Loucy (cell line): ENCODE results near the gene BCAS1.

ENCODE experiments used
- H2AFZ ChIP-seq: fragments of 200-600 bp; sonication (generic); 2 replicates; pipeline ENCODE4 v1.6.0; 2016; ENCODE audit warnings: antibody characterized with exemption, mild to moderate bottlenecking, low read length, moderate library complexity
- H3F3A ChIP-seq: fragments of 200-600 bp; 2 replicates; pipeline ENCODE4 v1.6.0; 2016; ENCODE audit warnings: antibody characterized with exemption, low read depth, mild to moderate bottlenecking
- H3K27me3 ChIP-seq: fragments of 200-600 bp; sonication (generic); 2 replicates; pipeline ENCODE4 v1.6.1; 2014; ENCODE audit warnings: low read length, mild to moderate bottlenecking; ENCODE audit not compliant: insufficient read depth, poor library complexity, severe bottlenecking
- H3K36me3 ChIP-seq: fragments of 200-600 bp; sonication (generic); 2 replicates; pipeline ENCODE4 v1.6.1; 2016; ENCODE audit warnings: low read length; ENCODE audit not compliant: insufficient read depth
- H3K4me1 ChIP-seq: fragments of 200-600 bp; sonication (generic); 2 replicates; pipeline ENCODE4 v1.5.1; 2014; ENCODE audit warnings: low read length, mild to moderate bottlenecking; ENCODE audit not compliant: insufficient read depth, poor library complexity, severe bottlenecking
- H3K4me2 ChIP-seq: fragments of 200-600 bp; sonication (generic); 2 replicates; pipeline ENCODE4 v1.6.0; 2014; ENCODE audit warnings: antibody characterized with exemption, low read length, low read depth, mild to moderate bottlenecking; ENCODE audit not compliant: poor library complexity, severe bottlenecking
- H3K4me3 ChIP-seq: fragments of 200-600 bp; sonication (generic); 2 replicates; pipeline ENCODE4 v1.5.1; 2014; ENCODE audit warnings: low read length, mild to moderate bottlenecking, mixed read lengths; ENCODE audit not compliant: poor library complexity, severe bottlenecking
- H3K79me2 ChIP-seq: fragments of 200-600 bp; sonication (generic); 2 replicates; pipeline ENCODE4 v1.6.1; 2014; ENCODE audit warnings: low read length; ENCODE audit not compliant: insufficient read depth
- H3K9ac ChIP-seq: fragments of 200-600 bp; sonication (generic); 2 replicates; pipeline ENCODE4 v1.6.0; 2014; ENCODE audit warnings: mild to moderate bottlenecking, low read depth, low read length, moderate library complexity; ENCODE audit not compliant: poor library complexity, severe bottlenecking
- H3K9me2 ChIP-seq: fragments of 200-600 bp; sonication (generic); replicated peaks from 2 replicates; pipeline ENCODE4 v1.6.1; 2016; ENCODE audit warnings: low read depth, low read length, mixed read lengths
- H3K9me3 ChIP-seq: fragments of 200-600 bp; sonication (generic); 2 replicates; pipeline ENCODE4 v1.6.1; 2014; ENCODE audit warnings: mild to moderate bottlenecking, antibody characterized with exemption, low read length, low read depth; ENCODE audit not compliant: insufficient read depth
- H4K20me1 ChIP-seq: fragments of 200-600 bp; sonication (generic); 2 replicates; pipeline ENCODE4 v1.6.0; 2014; ENCODE audit warnings: antibody characterized with exemption, low read length, mild to moderate bottlenecking; ENCODE audit not compliant: insufficient read depth, poor library complexity, severe bottlenecking
- EZH2phosphoT487 ChIP-seq: fragments of 200-600 bp; IDR thresholded peaks from 2 replicates; pipeline ENCODE4 v1.6.1; 2018; ENCODE audit warnings: antibody characterized with exemption, mild to moderate bottlenecking, moderate library complexity, borderline replicate concordance
- TF ChIP-seq, protein P1 (sequence below): fragments of 200-600 bp; sonication (generic); conservative IDR thresholded peaks from 2 replicates; pipeline ENCODE4 v1.5.1; 2014; ENCODE audit warnings: mild to moderate bottlenecking, antibody characterized with exemption, low read length

BCAS1 gene

GRCh38 chr20:54048481-54048880 lies 21.9 kb downstream of the BCAS1 start:
- Histone ChIP-seq H2AFZ (no peak overlapping the region), H3K79me2 (no peaks in the 10 kb centered on the region), H3K27me3 (no peaks in the 10 kb centered on the region), H3F3A (no peaks in the 10 kb centered on the region), H3K4me2 (no peak overlapping the region), H3K4me3 (no peak overlapping the region), H3K9me2 (no peaks in the 10 kb centered on the region), H4K20me1 (no peaks in the 10 kb centered on the region), H3K4me1 (peaks cover 4% of the 10 kb centered on the region), H3K9ac (no peak overlapping the region), H3K9me3 (no peaks in the 10 kb centered on the region), H3K36me3 (no peaks in the 10 kb centered on the region)
- TF ChIP-seq, protein P1, sequence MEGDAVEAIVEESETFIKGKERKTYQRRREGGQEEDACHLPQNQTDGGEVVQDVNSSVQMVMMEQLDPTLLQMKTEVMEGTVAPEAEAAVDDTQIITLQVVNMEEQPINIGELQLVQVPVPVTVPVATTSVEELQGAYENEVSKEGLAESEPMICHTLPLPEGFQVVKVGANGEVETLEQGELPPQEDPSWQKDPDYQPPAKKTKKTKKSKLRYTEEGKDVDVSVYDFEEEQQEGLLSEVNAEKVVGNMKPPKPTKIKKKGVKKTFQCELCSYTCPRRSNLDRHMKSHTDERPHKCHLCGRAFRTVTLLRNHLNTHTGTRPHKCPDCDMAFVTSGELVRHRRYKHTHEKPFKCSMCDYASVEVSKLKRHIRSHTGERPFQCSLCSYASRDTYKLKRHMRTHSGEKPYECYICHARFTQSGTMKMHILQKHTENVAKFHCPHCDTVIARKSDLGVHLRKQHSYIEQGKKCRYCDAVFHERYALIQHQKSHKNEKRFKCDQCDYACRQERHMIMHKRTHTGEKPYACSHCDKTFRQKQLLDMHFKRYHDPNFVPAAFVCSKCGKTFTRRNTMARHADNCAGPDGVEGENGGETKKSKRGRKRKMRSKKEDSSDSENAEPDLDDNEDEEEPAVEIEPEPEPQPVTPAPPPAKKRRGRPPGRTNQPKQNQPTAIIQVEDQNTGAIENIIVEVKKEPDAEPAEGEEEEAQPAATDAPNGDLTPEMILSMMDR, result no peak
- TF ChIP-seq EZH2phosphoT487, result no peak

- Histone ChIP-seq H3K9me2 (no peaks in the 10 kb centered on the region), H4K20me1 (no peaks in the 10 kb centered on the region), H2AFZ (no peak overlapping the region; the same call in 1 of the 2 replicates), H3K4me1 (peaks cover 4% of the 10 kb centered on the region), H3K27me3 (no peaks in the 10 kb centered on the region), H3F3A (no peaks in the 10 kb centered on the region), H3K4me2 (no peak overlapping the region), H3K9me3 (no peaks in the 10 kb centered on the region), H3K4me3 (no peak overlapping the region), H3K9ac (no peak overlapping the region), H3K36me3 (no peaks in the 10 kb centered on the region), H3K79me2 (no peaks in the 10 kb centered on the region)
- TF ChIP-seq, protein P1, result no peak
- no peak for TF ChIP-seq EZH2phosphoT487
These were observed 22.7 kb downstream of the BCAS1 start for GRCh38 chr20:54047720-54048119.

- Histone ChIP-seq H3F3A (no peaks in the 10 kb centered on the region), H4K20me1 (no peaks in the 10 kb centered on the region), H3K9me2 (no peaks in the 10 kb centered on the region), H3K36me3 (no peaks in the 10 kb centered on the region), H3K9me3 (no peaks in the 10 kb centered on the region), H3K79me2 (no peaks in the 10 kb centered on the region), H2AFZ (no peak overlapping the region), H3K4me1 (peaks cover 4% of the 10 kb centered on the region), H3K27me3 (no peaks in the 10 kb centered on the region), H3K9ac (no peak overlapping the region), H3K4me2 (no peak overlapping the region), H3K4me3 (no peak overlapping the region)
- no peak for TF ChIP-seq EZH2phosphoT487
- TF ChIP-seq, protein P1, result no peak
These were observed 23.3 kb downstream of the BCAS1 start for GRCh38 chr20:54047048-54047447.
